ENCODE results near the gene CYP26B1. TPM values are rescaled to one million over a fixed set of nuclear protein-coding genes. Genes with fewer than 3 reads are reported as not detected.

The CYP26B1 gene
- total and polyA plus RNA-seq, 2 donors (not counting 3 experiments of a cell fraction or from before 2014, with no cell fraction given) = 0.30 to 1.1 TPM

DNA sequence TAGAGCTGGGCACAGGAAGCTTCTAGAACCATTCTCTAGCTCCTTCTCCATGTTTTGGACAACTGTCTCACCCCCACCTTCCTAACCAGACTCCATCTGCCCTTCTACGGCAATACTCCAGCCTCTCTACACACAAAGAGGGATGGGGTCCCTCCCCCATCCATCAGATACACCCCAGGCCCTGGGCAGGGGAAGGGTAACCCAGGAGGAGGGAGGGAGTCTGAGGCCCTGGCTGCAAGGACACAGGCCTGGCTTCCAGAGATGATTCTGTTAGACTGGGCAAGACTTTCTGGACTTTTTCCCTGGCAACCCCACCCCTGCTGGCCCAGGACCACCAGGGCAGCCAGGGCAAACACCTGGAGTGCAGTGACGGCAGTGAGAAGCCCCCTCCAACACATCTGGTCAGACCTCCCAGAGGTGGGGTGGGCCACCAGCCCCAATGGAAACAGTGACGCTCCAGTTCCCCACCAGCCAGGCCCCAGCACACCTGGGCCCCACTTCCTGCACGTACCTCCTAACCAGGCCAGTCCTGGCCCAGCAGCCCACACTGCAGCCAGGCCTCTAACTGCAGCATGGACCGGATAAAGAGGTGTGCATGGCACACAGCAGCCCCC lies 6.5 kb downstream of the CYP26B1 start:
- Histone ChIP-seq H3K9me1 (replicated peaks; ENCODE audit: control insufficient read depth, extremely low read depth, insufficient read depth, low read length) (no peaks in the 10 kb centered on the region), H4K20me1 (replicated peaks; ENCODE audit: control insufficient read depth, extremely low read depth, insufficient read depth, low read length) (no peaks in the 10 kb centered on the region), H3K4me1 (ENCODE audit: control insufficient read depth, extremely low read depth, insufficient read depth, low read length) (peaks cover 11% of the 10 kb centered on the region), H3K9me3 (replicated peaks; ENCODE audit: control insufficient read depth, insufficient read depth, low read length) (no peaks in the 10 kb centered on the region), H3K4me2 (ENCODE audit: insufficient read depth, low read length) (no peak overlapping the region), H3K9ac (replicated peaks; ENCODE audit: extremely low read depth, insufficient read depth, low read length) (no peak overlapping the region), H3K27ac (ENCODE audit: insufficient read depth, low read depth, low read length) (no peak overlapping the region), H3K27me3 (ENCODE audit: control insufficient read depth in 2 of 2, insufficient read depth in 2 of 2, low read length in 2 of 2) (peaks cover 23 to 37% of the 10 kb centered on the region in 2 experiments), H3K79me2 (ENCODE audit: control insufficient read depth, insufficient read depth, low read length) (no peaks in the 10 kb centered on the region), H2AFZ (ENCODE audit: low read depth, low read length) (no peak overlapping the region), H3K36me3 (ENCODE audit: control insufficient read depth in 2 of 2, extremely low read depth in 1 of 2, insufficient read depth in 2 of 2, low read length in 2 of 2) (no peaks in the 10 kb centered on the region), H3K4me3 (replicated peaks in 1 of 3; ENCODE audit: insufficient read depth in 1 of 3, low read depth in 1 of 3, low read length in 3 of 3) (no peak overlapping the region)
- FAIRE-seq (no peak), DNase-seq (ENCODE audit: low read depth, low spot score) (no peak)
- no TSS peak for BruUV-seq (replicated peaks)
- CTCF ChIA-PET = interaction anchor here (1.5 to 2.0 kb wide), 2 partner anchors 9 to 217 kb away, joined by 4 to 8 read pairs; no protein-coding TSS in a partner anchor
- intact Hi-C loops (cut with micrococcal nuclease) = no loop called here
- POLR2A ChIA-PET = no interaction called here
- no peak for TF ChIP-seq FOS (IDR thresholded peaks at IDR 0.05; ENCODE audit: borderline replicate concordance, insufficient read depth, low read length)
- TF ChIP-seq JUN (IDR thresholded peaks at IDR 0.05; ENCODE audit: borderline replicate concordance, insufficient read depth, insufficient read length, low read depth) = no peak
- no peak for TF ChIP-seq EZH2 (IDR thresholded peaks at IDR 0.05; ENCODE audit: borderline replicate concordance, low read depth, low read length, severe bottlenecking)
- no peak for TF ChIP-seq GATA2 (IDR thresholded peaks at IDR 0.05; ENCODE audit: insufficient read depth, insufficient read length, low read depth, low read length)
- TF ChIP-seq POLR2AphosphoS5 (IDR thresholded peaks at IDR 0.05; ENCODE audit: insufficient read depth, low read depth, low read length) = no peak
- TF ChIP-seq CTCF (IDR thresholded peaks at IDR 0.05; ENCODE audit: extremely low read depth in 1 of 2, insufficient read depth in 1 of 2, low read depth in 1 of 2, low read length in 2 of 2) = no peak
- no peak for TF ChIP-seq POLR2A (IDR thresholded peaks at IDR 0.05; ENCODE audit: low read depth, low read length)
- no peak for TF ChIP-seq MYC (IDR thresholded peaks at IDR 0.05; ENCODE audit: low read depth, low read length)
- TF ChIP-seq, protein P1, sequence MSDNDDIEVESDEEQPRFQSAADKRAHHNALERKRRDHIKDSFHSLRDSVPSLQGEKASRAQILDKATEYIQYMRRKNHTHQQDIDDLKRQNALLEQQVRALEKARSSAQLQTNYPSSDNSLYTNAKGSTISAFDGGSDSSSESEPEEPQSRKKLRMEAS (IDR thresholded peaks at IDR 0.05; ENCODE audit: insufficient read depth, insufficient read length) = no peak
- dilution Hi-C loops (cut with MboI; ENCODE audit: extremely low pct_ligation_motif_present, low sequenced_read_pairs) = no loop called here
